HG02571 (cell line): ENCODE results near the gene EGFL7.

ENCODE experiments used
- ATAC-seq: cut with Tn5 transposase; IDR thresholded peaks from one replicate; pipeline ENCODE4 v1.9.1; 2021; ENCODE audit warnings: mild to moderate bottlenecking, moderate library complexity; ENCODE audit not compliant: unreplicated experiment

Gene EGFL7

DNA sequence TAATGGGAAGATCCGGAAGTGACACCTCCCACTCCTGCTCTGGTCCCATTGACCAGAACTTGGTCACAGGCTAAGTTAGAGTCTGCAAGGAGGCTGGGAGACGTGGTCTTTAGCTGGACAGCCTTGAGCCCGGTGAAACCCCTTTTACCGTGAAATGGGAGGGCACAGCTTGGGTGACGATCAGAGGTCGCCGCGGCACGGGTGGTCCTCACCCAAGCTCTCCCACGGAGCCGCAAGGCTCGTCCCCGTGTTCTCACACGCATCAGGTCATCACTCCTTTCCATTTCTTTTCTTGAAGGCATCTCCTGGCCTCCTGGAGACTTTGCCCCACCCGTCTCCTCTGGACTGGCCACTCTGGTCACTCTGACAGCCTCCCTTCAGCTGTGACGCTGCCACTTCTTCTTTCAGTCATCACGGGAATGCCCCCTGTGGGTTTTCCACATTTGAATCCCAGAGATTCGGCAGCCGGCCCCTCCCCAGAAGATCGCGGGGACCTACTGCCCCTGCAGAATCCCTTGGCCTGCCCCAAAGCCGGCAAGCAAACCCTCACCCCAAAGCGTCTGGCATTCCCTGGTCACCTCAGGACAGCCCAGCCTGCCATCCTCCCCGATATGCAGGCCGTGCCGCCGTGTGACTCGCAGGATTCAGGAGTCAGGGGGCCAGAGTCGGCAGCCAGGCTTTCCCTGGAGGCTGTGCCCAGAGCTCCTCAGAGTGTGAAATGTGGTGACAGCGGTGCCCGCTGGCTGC is 18.9 kb upstream of the EGFL7 start:
- no peak for ATAC-seq

DNA sequence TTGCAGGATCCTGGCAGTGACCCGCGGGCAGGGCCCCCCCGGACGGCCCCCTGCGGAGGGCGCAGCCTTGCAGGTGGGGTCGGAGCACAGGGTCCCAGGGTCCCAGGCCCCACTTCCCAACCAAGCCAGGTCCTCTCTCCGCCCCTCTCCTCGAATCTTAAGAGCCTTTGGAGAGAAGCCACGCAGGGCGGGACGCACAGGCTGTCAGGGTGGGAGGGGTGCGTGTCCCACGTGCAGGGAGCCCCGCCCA is 18.4 kb upstream of the EGFL7 start:
- ATAC-seq, result peak; percentile 51

DNA sequence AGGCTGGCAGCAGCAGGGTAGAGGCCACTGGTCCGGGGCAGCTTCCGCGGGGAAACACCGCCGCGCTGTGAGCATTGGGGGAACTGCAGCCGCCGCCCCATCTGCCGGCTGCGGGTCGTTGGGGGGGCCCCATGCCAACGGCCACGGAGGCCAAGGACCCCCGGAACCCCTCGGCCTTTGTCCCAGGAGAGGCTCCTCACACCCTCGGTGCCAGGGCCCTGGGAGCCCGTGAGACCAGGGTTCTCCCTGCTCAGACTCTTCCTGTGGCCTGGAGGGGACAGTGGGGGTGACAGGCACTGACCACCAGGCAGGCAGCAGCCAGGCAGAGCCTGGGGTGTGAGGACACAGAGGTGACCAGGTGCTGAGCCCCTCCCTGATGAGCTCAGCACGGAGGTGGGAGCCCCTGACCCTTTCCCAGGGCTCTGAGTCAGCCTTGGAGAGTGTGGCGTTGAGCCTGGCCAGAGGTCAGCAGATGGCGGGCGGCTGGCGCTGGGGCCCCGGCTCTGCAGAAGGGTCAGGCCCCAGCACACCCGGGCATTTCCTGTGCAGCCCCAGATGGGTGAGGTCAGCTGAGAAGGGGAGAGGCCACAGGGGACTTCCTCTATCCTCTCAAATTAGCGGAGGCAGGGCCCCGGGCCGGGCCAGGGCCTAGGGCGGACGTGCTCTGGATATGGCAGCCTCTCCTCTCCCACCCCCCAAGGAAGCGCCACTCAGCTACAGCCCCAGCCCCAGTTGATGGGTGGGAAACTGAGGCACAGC is 17.9 kb upstream of the EGFL7 start:
- ATAC-seq, result peak; percentile 26

DNA sequence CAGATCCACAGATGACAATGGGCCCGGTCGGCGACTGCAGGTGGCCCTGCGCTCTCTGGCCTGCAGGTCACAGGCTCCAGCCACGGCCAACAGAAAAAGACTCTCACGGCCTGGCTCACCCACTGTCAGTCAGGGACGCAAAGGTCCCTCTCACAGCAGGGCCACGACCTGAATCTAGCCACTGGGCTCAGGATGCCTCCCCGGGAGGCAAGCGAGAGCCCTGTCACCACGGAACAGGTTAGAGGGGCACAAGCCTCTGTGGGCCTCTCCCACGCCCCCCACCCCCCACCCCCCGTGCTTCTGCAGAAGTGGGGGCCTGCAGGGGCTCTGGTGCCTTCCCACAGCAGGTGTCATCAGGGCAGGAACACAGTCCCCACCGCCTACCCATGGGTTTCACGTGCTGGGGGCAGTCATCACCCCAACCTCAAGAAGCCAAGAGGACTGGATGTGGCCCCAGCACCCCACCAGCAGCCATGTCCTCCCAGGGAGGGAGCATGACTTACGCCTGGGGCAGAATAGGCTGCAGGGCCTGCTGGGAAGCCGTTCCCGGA is 17.3 kb upstream of the EGFL7 start:
- no peak for ATAC-seq

DNA sequence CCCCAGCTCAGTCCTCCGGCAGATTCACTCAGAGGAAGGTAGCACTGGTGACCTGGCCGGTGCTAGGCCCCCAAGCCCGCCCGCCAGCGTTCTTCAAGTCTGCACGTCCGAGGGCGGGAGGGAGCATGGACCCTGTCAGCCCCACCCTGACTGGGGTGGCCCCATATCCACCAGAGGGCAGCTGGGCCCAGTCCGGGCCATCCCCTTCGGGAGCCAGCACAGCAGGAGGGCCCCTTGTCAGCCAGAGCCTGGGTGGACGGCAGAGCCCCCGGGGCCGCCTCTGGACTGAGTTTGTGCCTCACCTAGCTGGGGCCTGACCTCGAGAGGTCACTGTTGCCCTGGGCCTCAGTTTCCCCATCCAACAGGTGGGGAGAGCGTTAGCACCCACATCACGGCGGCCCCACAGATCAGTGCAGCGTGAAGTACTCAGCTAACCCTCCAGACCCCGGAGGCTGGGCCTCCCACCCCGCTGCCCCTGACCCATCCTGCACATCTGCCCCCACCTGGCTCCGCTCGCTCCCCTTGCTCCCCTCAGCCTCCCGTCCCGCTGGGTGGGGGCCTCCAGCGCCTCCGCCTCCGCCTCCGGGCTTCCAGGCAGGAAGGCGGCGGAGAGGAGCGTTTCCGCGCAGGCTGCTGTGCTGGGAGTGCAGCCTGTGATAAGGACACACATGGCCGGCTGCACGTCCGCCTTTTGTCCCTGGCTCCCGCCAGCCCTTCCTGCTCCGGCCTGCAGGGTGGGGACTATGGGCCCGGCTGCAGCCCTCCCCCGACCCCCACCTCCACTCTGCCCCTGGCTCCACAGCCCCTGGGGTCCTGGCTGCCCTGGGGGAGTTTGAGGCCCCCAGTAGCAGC is 16.6 kb upstream of the EGFL7 start:
- no peak for ATAC-seq

DNA sequence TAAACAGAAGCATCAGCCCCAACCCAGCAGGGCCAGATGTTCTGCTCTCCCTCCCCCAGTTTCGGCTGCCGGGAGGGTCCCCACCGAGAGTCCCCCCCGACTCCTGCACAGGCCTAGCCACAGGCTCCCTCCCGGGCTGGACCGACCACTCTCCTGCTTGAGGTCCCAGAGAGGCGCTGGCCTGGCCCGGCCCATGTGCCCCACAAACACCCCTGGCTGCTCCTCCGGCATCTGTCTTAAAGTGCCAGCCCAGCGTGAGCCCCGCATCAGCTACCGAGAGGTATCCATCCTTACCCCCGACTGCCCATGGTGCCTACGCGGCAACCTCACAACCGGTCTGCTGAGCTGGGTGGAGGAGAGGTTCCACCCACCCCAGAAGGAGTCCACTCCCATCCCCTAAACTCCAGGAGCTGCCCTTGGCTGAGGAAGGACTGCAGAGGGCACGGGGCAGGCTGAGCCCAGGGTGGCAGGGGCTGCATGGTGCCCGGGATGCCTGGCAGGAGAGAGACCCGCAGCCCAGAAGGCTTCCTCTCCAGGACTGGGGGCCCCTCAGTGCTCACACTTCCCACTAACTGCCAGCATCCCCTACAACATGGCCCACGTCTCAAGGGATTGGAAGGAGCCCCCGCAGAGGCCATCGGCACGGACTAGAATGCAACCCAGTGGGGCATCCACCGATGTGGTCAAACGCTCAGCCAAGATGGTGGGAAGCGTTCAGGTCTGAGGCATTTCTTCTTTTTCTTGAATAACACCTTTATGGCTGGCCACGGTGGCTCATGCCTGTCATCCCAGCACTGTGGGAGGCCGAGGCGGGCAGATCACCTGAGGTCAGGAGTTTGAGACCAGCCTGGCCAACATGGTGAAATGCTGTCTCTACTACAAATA is 15.6 kb upstream of the EGFL7 start:
- no peak for ATAC-seq

DNA sequence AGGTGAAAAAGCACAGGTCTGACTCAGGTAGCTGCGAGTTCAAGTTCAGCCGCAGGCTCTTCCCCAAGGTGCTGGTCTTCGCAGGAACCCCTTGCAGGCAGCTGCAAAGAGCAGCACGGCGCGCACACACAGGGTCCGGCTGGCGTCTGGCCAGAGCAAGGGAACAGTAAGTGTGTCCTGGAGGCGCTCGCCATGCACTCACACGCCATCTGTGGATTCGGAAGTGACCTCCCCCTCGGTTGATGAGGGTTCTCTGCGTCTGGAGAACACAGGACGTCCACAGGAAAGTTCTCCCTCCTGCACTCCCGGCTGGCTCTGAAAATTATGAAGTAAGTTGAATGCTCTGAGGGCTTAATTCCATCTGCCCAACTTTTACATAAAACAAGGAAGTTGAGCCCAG is 14.0 kb upstream of the EGFL7 start:
- no peak for ATAC-seq

DNA sequence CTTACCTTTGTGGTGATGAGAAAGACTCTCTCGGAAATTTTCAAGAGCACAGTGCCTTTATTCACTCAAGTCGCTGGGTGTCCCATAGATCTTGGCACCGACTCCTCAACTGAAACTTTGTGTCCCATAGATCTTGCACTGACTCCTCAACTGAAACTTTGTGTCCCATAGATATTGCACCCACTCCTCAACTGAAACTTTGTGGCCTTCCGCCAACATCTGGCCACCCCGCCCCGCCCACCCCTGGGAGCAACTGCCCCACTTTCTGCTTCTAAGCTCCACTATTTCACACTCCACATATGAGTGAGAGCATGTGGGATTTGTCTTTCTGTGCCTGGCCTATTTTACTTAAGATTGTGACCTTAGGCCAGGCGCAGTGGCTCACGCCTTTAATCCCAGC is 12.7 kb upstream of the EGFL7 start:
- ATAC-seq, result no peak

DNA sequence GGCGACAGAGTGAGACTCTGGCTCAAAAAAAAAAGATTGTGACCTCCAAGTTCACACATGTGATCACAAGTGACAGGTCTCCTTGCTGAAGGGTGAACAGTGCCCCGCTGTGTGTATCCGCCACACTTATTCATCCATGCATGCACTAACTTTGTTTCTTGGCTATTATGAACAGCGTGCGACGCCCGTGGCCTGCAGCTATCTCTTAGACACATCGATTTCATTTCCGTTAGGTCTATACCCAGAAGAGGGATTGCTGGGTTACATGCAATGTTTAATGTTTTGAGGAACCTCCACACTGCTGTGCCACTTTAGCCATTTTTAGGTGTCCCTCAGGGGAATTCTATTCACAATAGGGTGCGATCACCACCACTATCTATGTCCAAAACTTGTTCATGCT is 12.1 kb upstream of the EGFL7 start:
- ATAC-seq, result no peak

DNA sequence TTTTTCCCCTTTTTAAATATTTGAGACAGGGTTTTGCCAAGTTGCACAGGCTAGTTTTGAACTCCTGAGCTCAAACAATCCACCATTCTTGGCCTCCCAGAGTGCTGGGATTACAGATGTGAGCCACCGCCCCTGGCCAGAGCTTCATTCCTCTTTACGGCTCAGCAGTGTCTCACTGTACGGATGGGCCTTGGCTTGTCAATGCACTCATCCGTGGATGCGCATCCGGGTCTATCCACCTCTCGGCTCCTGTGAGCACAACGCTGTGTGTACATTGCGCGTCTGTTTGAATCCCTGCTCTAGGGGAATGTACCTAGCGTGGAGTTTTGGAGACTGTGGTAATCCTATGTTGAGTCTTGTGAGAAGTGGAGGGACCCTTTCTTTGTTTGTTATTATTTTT is 10.9 kb upstream of the EGFL7 start:
- ATAC-seq, result no peak

DNA sequence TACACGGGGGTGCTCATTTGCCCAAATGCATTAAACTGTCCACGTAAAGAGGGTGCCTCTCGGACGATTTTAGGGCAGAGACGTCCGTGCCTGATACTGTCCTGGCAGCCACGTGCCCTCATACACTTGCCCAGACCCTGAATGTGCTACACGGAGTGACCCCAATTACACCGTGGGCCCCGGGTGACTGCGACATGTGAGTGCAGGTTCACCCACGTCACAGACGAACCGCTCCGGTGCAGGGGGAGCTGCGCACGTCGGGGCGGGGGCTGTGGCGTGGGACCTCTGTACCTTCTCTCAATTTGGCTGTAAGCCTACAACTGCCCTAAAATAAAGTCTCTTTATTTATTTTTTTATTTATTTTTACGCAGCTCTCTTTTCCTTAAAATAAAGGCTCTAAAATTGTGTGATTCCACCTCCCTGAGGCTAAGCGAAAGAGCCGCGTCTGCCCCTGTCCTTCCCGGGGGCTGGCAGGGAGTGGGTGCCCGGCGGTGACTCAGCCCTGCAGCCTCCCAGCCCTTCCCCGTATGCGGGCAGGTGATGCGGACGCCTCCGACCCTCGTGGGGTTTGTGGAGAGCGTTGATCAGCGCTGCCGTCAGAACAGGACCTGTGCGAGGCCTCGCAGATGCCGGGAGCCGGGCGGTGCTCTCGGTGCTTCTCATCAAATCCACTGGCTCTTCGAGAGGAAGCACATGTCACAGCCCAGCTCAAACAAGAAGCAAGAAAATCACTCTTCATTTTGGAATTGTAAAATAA is 9.2 kb upstream of the EGFL7 start:
- no peak for ATAC-seq

DNA sequence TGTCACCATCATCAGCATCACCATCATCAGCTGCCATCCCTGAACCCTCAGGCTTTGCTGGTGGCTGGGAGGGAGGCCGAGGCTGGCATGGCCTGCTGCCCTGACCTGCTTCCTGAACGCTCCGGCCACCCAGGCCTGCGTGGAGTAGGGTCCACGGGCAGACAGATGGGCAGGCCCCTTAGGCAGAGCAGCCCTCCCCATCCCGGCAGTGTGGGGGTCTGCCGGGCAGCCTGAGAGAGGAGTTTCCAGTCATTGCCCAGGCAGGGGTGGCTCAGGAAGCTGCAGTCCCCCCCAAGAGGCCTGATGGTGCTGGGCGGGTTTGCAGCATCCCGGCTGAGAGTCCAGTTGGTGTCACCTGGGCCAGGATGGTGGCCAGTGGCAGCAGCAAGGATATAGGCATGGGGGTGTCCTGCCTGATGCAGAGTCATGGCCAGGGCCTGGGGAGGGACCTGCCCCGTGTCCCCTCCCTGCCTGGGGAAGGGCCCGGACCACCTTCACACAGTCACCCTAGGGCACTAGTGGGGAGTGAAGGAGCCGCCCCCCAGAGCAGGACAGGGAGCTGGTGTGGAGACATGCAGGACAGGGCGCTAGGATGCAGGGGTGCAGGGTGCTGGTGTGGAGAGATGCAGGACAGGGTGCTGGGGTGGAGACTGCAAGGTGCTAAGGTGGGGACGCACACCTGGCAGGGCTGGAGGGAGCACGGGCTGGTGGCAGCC is 7.7 kb upstream of the EGFL7 start:
- no peak for ATAC-seq

DNA sequence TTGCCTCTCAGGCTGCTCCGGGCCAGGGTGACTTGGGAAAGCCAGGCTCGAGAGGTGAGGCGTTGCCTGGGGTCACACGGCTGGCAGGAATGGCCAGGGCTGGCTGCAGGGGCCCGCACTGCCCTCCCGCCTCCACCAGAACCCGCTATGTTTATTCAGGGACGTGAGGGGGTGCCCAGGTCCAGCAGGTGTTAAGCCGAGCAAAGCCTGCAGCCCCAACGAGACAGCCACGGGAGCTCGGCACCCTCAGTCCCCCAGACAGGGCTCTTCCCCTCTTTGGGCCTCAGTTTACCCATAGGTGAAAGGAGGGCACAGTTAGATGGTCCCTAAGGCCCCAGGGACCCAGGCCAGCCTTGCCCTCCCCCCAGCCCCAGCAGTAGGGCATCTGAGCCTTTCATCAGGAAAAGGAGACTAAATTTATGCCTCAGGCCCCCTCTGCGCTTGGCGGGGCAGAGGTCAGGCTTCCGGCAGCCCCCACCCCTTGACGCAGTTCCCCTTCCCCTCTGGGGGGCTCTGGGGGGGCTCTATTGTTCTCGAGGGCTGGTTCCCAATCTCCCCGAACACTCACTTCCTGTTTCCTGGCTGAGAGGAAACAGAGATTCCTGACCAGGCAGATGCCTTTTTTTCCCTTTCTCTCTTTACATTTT is 7.1 kb upstream of the EGFL7 start:
- ATAC-seq, result no peak

DNA sequence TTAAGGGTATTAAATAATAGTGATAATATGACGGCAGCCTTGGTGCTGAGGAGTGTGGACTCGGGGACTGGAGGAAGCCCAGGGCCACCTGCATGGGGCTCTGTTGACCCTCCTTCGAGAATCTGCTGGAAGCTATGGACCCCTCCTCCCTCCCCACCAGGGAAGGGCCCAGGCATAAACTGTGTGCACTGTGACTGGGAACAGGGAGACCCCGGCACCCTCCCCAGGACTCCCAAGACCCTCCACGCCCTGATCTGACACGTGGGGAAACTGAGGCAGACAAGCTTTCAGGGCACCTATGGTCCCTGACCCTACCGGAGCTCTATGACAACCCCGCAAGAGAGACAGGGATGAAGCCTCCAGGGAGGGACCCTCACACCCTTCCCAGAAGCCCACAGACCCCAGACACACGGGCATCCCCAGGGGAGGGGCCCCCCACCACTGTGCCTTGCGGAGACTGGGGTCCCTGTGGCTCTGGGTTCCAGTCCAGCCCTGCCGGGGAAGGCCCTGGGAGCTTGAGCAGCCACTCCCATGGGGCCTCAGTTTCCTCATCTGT is 6.5 kb upstream of the EGFL7 start:
- ATAC-seq, result no peak

DNA sequence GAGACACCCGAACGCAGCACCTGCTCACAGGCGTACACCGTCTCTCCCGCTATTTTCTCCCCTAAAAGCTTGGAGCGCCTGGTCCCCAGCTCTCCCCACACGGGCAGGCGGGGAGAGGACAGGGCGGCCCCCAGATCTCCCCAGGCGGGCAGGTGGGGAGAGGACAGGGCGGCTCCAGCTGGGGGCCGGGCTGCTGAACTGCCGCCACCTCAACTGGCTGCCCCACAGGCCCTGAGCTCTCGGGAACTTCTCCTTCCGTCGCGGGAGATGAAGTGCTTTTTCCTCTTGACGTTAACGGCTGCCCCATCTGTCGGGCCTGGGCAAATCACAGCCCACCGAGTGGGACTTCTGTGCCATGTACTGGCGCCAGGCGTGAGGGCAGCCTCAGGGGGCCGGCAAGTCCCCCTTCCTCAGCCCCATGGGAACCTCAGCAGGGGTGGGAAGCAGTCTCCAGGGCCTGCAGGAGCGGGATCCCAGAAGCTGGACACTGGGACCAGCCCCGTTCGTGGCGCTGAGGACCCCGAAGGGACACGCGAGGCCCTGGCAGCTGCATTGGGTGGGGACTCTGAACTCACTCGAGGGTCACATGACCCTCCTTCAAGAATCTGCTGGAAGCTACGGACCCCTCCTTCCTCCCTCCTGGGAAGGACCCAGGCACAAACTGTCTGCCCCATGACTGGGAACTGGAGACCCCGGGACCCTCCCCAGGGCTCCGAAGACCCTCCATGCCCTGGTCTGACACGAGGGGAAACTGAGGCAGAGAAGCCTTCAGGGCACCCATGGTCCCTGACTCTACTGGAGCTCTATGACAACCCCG is 5.7 kb upstream of the EGFL7 start:
- ATAC-seq, result no peak

DNA sequence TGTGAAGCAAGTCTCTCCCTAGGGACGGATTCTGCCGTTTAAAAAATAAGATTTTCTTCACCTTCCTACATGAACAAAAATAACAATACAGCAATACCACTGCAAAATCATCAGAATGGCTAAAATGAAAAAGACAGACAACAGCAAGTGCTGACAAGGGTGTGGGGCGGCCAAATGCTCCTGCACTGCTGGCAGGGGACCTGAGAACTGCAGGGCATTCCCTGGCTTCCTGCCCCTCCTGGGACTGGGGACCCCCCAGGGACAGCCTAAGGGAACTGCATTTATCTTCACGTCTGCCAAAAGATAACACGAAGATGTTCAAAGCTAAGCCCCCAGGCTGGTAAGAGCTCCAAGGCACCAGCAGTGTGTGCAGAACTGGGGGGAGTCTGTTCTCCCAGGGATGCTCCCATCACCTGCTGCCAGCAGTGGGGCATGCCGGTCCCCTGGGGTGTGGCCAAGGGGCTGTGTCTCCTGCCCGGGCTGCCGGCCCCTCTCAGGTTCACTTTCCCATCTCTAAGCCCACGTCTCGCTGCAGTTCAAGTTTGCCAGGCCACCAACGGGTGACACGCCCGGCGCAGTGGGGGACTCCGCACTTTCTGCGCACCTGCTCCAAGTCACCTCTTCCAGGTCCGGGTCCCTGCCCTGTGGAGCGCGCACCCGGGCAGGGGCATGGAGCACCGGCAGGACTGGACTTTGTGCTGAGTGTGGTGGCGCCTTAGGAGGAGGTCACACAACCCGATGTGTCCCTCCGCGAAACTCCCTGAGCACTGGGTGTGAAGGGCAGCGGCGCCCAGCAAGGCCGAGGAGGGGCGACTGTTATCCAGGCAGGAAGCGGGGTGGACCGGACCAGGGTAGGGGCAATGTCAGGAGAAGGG is 4.5 kb upstream of the EGFL7 start:
- ATAC-seq, result no peak
